H9 (cell line): ENCODE data around the gene ANKFY1. TPM values are rescaled to one million over a fixed set of nuclear protein-coding genes. Genes with fewer than 3 reads are reported as not detected.

Experiments used
- DNase-seq: peaks from one replicate; pipeline ENCODE4 v3.0.0-alpha.2; 2017
- H2AFZ ChIP-seq: one replicate; pipeline ENCODE4 v1.6.1; 2013; ENCODE audit warnings: mild to moderate bottlenecking, low read length, control low read depth, moderate library complexity
- H2AK5ac ChIP-seq: 2 replicates; pipeline ENCODE4 v1.6.1; 2013; ENCODE audit warnings: low read length, control low read depth, mixed read lengths; ENCODE audit not compliant: insufficient read length
- H2BK120ac ChIP-seq: one replicate; pipeline ENCODE4 v1.6.1; 2013; ENCODE audit warnings: low read depth, mild to moderate bottlenecking, low read length, control low read depth, inconsistent platforms; ENCODE audit not compliant: poor library complexity, severe bottlenecking
- H2BK12ac ChIP-seq: 2 replicates; pipeline ENCODE4 v1.6.1; 2013; ENCODE audit warnings: low read length, control low read depth, mixed read lengths, low read depth; ENCODE audit not compliant: insufficient read length
- H2BK15ac ChIP-seq: 2 replicates; pipeline ENCODE4 v1.6.1; 2013; ENCODE audit warnings: low read depth, low read length, control low read depth
- H2BK20ac ChIP-seq: one replicate; pipeline ENCODE4 v1.6.1; 2013; ENCODE audit warnings: low read depth, mild to moderate bottlenecking, low read length, control low read depth, inconsistent platforms; ENCODE audit not compliant: poor library complexity, severe bottlenecking
- H2BK5ac ChIP-seq: 2 replicates; pipeline ENCODE4 v1.6.1; 2013; ENCODE audit warnings: low read length, control low read depth, mixed read lengths; ENCODE audit not compliant: insufficient read length
- H3K14ac ChIP-seq: 2 replicates; pipeline ENCODE4 v1.6.1; 2013; ENCODE audit warnings: low read length, control low read depth; ENCODE audit not compliant: insufficient read depth
- H3K18ac ChIP-seq: 2 replicates; pipeline ENCODE4 v1.6.1; 2013; ENCODE audit warnings: low read depth, mild to moderate bottlenecking, mixed read lengths, low read length, control low read depth; ENCODE audit not compliant: insufficient read length
- H3K23ac ChIP-seq: 2 replicates; pipeline ENCODE4 v1.6.1; 2013; ENCODE audit warnings: low read length, control low read depth, mixed read lengths, low read depth; ENCODE audit not compliant: insufficient read length
- H3K23me2 ChIP-seq: 2 replicates; pipeline ENCODE4 v1.6.1; 2013; ENCODE audit warnings: low read depth, mild to moderate bottlenecking, mixed read lengths, low read length, control low read depth; ENCODE audit not compliant: insufficient read length, poor library complexity, severe bottlenecking
- H3K27ac ChIP-seq: 2 replicates; pipeline ENCODE4 v1.5.1; 2013; ENCODE audit warnings: low read length, control low read depth, mixed read lengths, low read depth; ENCODE audit not compliant: insufficient read length
- H3K27me3 ChIP-seq: 2 replicates; pipeline ENCODE4 v1.6.1; 2013; ENCODE audit warnings: low read length, control low read depth, inconsistent platforms; ENCODE audit not compliant: insufficient read depth
- H3K4ac ChIP-seq: 2 replicates; pipeline ENCODE4 v1.6.1; 2013; ENCODE audit warnings: low read depth, mild to moderate bottlenecking, control low read depth, inconsistent platforms, low read length, moderate library complexity
- H3K4me1 ChIP-seq: 2 replicates; pipeline ENCODE4 v1.6.1; 2013; ENCODE audit warnings: low read length, control low read depth, inconsistent platforms; ENCODE audit not compliant: insufficient read depth
- H3K4me2 ChIP-seq: 2 replicates; pipeline ENCODE4 v1.6.1; 2013; ENCODE audit warnings: low read length, control low read depth, mixed read lengths; ENCODE audit not compliant: insufficient read length, insufficient read depth
- H3K56ac ChIP-seq: 2 replicates; pipeline ENCODE4 v1.6.1; 2013; ENCODE audit warnings: low read depth, mild to moderate bottlenecking, mixed read lengths, low read length, control low read depth; ENCODE audit not compliant: insufficient read length
- H3K79me1 ChIP-seq: 2 replicates; pipeline ENCODE4 v1.6.1; 2013; ENCODE audit warnings: low read depth, mild to moderate bottlenecking, moderate library complexity, low read length, control low read depth, inconsistent platforms; ENCODE audit not compliant: insufficient read depth, poor library complexity, severe bottlenecking
- H3K79me2 ChIP-seq: 2 replicates; pipeline ENCODE4 v1.6.1; 2013; ENCODE audit warnings: low read length, control low read depth, inconsistent platforms; ENCODE audit not compliant: insufficient read depth
- H3K9ac ChIP-seq: 2 replicates; pipeline ENCODE4 v1.6.1; 2013; ENCODE audit warnings: low read length, control low read depth, mixed read lengths; ENCODE audit not compliant: insufficient read length; ENCODE audit errors: extremely low read depth
- H3K9me3 ChIP-seq: one replicate; pipeline ENCODE4 v1.6.1; 2013; ENCODE audit warnings: low read depth, low read length, inconsistent platforms; ENCODE audit not compliant: control insufficient read depth
- H3T11ph ChIP-seq: one replicate; pipeline ENCODE4 v1.6.1; 2013; ENCODE audit warnings: mild to moderate bottlenecking, low read length, control low read depth, inconsistent platforms
- H4K20me1 ChIP-seq: one replicate; pipeline ENCODE4 v1.6.1; 2013; ENCODE audit not compliant: control insufficient read depth, insufficient read length, insufficient read depth
- H4K5ac ChIP-seq: 2 replicates; pipeline ENCODE4 v1.6.1; 2013; ENCODE audit warnings: low read depth, mild to moderate bottlenecking, mixed read lengths, low read length, control low read depth; ENCODE audit not compliant: insufficient read length
- H4K8ac ChIP-seq: replicated peaks from 2 replicates; pipeline ENCODE4 v1.6.1; 2013; ENCODE audit warnings: low read length, control low read depth, mixed read lengths, low read depth; ENCODE audit not compliant: insufficient read length
- H4K91ac ChIP-seq: 2 replicates; pipeline ENCODE4 v1.6.1; 2013; ENCODE audit warnings: low read depth, mild to moderate bottlenecking, moderate library complexity, mixed read lengths, low read length, control low read depth; ENCODE audit not compliant: insufficient read length
- H3K27ac Mint-ChIP-seq, 3 experiments: 2 replicates in 2 of 3; 3 replicates in 1 of 3; pipeline ENCODE4 v1.8.0; 2020 to 2021; ENCODE audit warnings: mixed read lengths in 3 of 3, mild to moderate bottlenecking in 1 of 3, moderate library complexity in 1 of 3
- H3K27me3 Mint-ChIP-seq: 2 replicates; pipeline ENCODE4 v1.8.0; 2021; ENCODE audit warnings: low read depth, mild to moderate bottlenecking, moderate library complexity, mixed read lengths
- H3K36me3 Mint-ChIP-seq, 3 experiments: 2 replicates in 2 of 3; 3 replicates in 1 of 3; pipeline ENCODE4 v1.8.0; 2020 to 2021; ENCODE audit warnings: low read depth in 3 of 3, mixed read lengths in 3 of 3; ENCODE audit not compliant: insufficient read depth in 1 of 3
- H3K4me1 Mint-ChIP-seq, 2 experiments: 2 replicates each; pipeline ENCODE4 v1.8.0; 2020; ENCODE audit warnings: mixed read lengths in 2 of 2
- H3K4me3 Mint-ChIP-seq, 2 experiments: 2 replicates in 1 of 2; 3 replicates in 1 of 2; pipeline ENCODE4 v1.8.0; 2020 to 2021; ENCODE audit warnings: mild to moderate bottlenecking in 2 of 2, mixed read lengths in 2 of 2, moderate library complexity in 1 of 2
- H3K9me3 Mint-ChIP-seq, 2 experiments: 2 replicates in 1 of 2; 3 replicates in 1 of 2; pipeline ENCODE4 v1.8.0; 2020; ENCODE audit warnings: mild to moderate bottlenecking in 2 of 2, mixed read lengths in 2 of 2, moderate library complexity in 1 of 2
- WGBS: extraction: QIAGEN DNeasy Blood & Tissue Kit; methylation state at CpG from one replicate; pipeline ENCODE4 v1.1.7; 2013; ENCODE audit warnings: missing lambda C conversion rate, low lambda C conversion rate, mixed read lengths; ENCODE audit not compliant: insufficient read length; ENCODE audit errors: extremely low coverage; 5-methylcytosine and 5-hydroxymethylcytosine counted together
- total RNA-seq: library from RNA; stranded (reverse); gene quantifications from 2 replicates; pipeline ENCODE4 v1.2.1, GENCODE V29; 2021
- TF ChIP-seq, protein P1 (sequence below): fragments of 200-600 bp; sonication (generic); conservative IDR thresholded peaks from 3 replicates; pipeline ENCODE4 v1.8.0; 2021; ENCODE audit warnings: antibody characterized with exemption, mild to moderate bottlenecking

The ANKFY1 gene
- total RNA-seq, 1 experiment from 2014 or later: 51.9 TPM

- no peak overlapping the region for H3K4me2 ChIP-seq
- H2BK15ac ChIP-seq: no peak overlapping the region
- TF ChIP-seq, protein P1, sequence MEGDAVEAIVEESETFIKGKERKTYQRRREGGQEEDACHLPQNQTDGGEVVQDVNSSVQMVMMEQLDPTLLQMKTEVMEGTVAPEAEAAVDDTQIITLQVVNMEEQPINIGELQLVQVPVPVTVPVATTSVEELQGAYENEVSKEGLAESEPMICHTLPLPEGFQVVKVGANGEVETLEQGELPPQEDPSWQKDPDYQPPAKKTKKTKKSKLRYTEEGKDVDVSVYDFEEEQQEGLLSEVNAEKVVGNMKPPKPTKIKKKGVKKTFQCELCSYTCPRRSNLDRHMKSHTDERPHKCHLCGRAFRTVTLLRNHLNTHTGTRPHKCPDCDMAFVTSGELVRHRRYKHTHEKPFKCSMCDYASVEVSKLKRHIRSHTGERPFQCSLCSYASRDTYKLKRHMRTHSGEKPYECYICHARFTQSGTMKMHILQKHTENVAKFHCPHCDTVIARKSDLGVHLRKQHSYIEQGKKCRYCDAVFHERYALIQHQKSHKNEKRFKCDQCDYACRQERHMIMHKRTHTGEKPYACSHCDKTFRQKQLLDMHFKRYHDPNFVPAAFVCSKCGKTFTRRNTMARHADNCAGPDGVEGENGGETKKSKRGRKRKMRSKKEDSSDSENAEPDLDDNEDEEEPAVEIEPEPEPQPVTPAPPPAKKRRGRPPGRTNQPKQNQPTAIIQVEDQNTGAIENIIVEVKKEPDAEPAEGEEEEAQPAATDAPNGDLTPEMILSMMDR: no peak
- H3K79me2 ChIP-seq: no peaks in the 10 kb centered on the region
- peaks cover 11 to 12% of the 10 kb centered on the region in 2 experiments for H3K4me1 Mint-ChIP-seq
- H3K14ac ChIP-seq: no peak overlapping the region
- H3K27ac ChIP-seq: no peak overlapping the region
- no peak overlapping the region for H4K91ac ChIP-seq
- DNase-seq: no peak
- no peak overlapping the region for H2BK20ac ChIP-seq
- no peak overlapping the region for H3K56ac ChIP-seq
- no peak overlapping the region for H4K8ac ChIP-seq
- H3K27ac Mint-ChIP-seq: no peak overlapping the region
- H2AK5ac ChIP-seq: no peak overlapping the region
- no peaks in the 10 kb centered on the region for H4K20me1 ChIP-seq
- no peaks in the 10 kb centered on the region for H3K27me3 ChIP-seq
- no peak overlapping the region for H3K9ac ChIP-seq
- no peak overlapping the region for H2BK5ac ChIP-seq
- no peak overlapping the region for H3K4me3 Mint-ChIP-seq
- no peak overlapping the region for H3K4ac ChIP-seq
- no peak overlapping the region for H2AFZ ChIP-seq
- no peaks in the 10 kb centered on the region for H3K79me1 ChIP-seq
- H3K27me3 Mint-ChIP-seq: no peaks in the 10 kb centered on the region; the same call in 1 of the 2 replicates
- no peak overlapping the region for H4K5ac ChIP-seq
- no peak overlapping the region for H2BK12ac ChIP-seq
- no peak overlapping the region for H3K23ac ChIP-seq
- no peaks in the 10 kb centered on the region; a peak in 2 of 7 replicates for H3K36me3 Mint-ChIP-seq
- no peak overlapping the region for H3K18ac ChIP-seq
- H3K9me3 ChIP-seq: no peaks in the 10 kb centered on the region
- H3K9me3 Mint-ChIP-seq: no peaks in the 10 kb centered on the region; a peak in 1 of 5 replicates
- no peaks in the 10 kb centered on the region for H3K4me1 ChIP-seq
- no CpG with 5 or more reads among the region's 5 CpGs for WGBS
- no peak overlapping the region for H3T11ph ChIP-seq
- peaks cover 6% of the 10 kb centered on the region for H3K23me2 ChIP-seq
- no peak overlapping the region for H2BK120ac ChIP-seq
These were observed 117.1 kb downstream of the ANKFY1 start for GRCh38 chr17:4146641-4147040.
